HG03457 (cell line): ENCODE data around the gene PLEKHM3.

Source experiments
- ATAC-seq: cut with Tn5 transposase; IDR thresholded peaks from one replicate; pipeline ENCODE4 v1.9.1; 2021; ENCODE audit warnings: moderate number of reproducible peaks; ENCODE audit not compliant: unreplicated experiment

PLEKHM3 gene

GRCh38 chr2:207810200-207810788 is 215.0 kb downstream of the PLEKHM3 start:
- ATAC-seq = no peak

DNA sequence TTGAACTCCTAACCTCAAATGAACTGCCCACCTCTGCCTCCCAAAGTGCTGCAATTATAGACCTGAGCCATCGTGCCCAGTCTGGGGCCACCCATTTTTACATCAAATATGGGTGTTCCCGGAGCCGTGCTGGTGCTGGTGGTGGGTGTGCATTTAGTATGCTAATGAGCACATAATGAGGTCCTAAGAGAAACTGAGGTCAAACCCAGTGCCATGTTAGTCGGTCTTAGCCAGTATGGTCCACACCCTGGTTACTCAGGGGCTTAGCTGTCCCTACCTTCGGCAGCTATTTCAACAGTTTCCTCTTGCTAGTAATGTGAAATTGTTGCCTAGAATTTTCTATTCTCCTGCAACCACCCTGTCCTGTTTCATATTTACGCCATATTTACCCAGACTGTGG is 217.2 kb downstream of the PLEKHM3 start:
- ATAC-seq = no peak

DNA sequence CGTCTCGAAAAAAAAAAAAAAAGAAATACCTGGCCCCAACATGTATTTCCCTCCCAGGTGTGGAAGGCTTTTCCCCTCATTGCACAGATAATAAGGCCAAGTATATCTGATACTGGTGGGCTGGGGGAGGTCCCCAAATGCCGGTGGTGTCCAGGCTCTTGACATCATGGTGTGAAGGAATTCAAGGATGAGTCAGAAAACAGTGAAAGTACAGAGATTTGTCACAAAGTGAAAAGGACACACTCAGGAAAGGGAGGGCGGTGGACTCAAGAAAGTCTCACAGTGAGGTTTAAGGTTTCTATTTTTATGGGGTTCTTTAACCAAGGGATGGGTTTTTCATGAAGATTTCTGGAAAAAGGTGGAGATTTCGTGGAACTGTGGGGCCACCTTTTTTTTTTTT is 217.8 kb downstream of the PLEKHM3 start:
- ATAC-seq = no peak

- no peak for ATAC-seq
Observed at GRCh38 chr2:207805566-207806226, 219.6 kb downstream of the PLEKHM3 start.

DNA sequence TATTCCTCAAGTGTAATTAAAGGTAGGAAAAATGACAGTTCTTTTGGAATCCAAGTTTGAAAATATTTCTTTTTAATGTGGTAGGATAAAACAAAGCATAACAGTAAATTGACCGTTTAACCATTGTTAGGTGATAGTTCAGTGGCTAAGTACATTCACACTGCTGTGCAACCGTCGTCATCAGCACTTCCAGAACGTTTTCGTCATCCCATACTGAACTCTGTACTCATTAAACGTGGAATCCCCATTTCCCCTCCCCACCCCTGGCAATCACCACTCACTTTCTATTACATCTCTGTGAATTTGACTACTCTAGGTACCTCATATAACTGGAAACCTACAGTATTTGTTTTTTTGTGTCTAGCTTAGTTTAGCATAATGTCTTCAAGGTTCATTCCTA is 222.7 kb downstream of the PLEKHM3 start:
- no peak for ATAC-seq

GRCh38 chr2:207801259-207801658 is 224.1 kb downstream of the PLEKHM3 start:
- no peak for ATAC-seq

DNA sequence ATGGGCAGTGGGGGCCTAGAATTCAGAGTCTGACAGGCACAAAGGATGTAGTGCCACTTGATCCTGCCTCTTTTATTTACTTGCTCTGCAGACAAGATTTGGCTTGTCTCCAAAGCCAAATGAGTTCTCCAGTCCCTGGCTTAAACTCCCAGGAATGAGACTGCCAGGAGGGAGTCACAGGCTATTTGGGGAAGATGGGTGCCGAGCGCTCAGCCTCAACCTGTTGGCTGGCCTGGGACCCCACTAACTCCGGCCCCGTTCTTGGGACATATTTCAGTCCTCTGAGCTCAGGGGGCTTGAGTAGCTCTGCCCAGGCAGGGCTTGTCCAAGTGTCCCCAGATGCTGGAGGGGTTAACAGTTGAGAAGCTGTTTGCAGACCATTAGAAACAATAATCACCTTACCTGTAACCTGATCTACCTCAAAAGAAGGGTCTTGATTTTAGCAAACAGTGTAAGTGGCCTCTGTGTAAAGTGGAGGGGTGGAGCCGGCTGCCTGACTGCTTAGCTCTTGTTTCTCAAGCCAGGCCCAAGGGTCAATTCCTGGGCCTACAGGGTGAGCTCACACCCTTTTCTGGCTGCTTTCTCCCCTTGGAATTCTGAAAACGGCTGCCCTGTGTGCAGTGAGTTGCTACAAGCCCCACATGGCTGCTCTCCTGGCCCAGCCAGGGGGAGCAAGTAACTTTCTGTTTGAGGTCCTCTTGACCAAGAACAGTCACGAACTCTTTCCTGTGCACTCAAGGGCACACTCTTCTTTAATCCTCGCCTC is 228.6 kb downstream of the PLEKHM3 start:
- ATAC-seq = no peak

DNA sequence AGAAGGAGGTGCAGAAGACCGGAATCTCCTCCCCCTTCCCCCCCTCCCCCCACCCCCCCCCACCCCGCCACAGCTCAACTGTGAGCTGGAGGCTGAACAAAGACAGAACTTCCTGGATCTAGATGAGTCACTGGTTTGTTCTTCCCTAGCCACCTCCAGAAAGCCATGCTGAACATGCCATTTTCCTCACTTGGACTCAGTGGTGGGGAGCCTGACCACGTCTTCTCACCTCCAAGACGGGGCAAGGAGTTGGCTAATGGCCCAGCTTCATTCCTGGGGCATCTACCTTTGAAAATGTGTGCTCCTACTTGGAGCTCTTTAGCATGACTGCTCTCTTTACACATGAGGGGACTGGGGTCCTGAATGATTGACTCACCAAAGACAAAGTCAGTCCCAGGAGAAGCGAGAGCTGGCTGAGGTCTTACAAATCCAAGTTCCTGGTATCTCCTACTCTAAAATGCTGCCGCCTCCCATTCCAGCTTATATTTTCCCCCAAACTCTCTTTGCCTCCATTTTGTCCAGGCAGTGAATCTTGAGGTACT is 233.0 kb downstream of the PLEKHM3 start:
- no peak for ATAC-seq

DNA sequence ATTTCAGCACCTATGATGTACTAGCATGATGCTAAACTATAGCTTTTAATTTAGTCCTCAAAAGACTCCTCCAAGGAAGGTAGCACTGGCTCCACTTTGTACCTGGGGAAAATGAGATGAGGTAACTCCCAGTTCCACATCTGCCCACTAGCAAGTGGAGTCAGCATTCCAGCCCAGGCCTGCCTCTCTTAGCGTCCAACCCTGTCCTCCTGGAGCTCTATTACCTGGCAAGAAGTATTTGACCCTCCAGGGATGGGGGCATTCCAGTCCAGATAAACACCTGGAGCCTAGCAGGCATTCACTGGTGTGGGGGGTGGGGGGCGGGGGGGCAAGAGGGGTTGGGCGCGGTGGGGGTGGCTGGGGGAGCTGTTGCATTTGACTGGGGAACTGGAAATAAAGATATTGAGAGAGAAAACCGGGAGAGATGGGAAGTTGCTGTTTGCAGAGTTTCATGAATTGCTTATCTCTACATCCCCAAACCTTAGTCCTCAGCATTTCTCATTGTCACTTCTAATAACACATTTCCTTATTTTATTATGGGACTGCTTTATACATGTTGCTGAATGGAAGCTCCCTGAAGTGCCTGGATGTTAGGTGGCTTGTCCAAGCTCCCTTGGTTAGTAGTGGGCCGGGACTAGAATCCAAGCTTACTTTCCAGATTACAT is 233.6 kb downstream of the PLEKHM3 start:
- ATAC-seq = no peak

DNA sequence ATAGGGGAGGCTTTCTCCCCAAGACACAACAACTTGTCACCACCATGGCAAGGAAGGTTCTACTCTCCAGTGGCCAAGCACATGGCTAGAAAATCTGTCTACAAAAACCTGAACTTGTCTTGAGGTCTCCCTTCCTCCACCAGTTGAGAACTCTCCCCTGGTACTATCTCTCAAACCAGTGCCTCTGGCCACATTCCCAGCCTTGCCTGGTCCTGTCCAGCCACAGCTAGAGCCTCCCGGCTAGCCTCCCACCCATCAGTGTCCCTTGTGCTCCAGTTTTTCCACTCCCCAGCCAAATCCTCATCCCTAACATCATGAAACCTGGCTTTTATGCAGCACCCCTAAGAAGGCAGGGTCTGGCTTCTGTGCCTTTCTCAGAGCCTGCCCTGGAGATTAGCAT is 234.4 kb downstream of the PLEKHM3 start:
- ATAC-seq = no peak

GRCh38 chr2:207787800-207788199 is 237.5 kb downstream of the PLEKHM3 start:
- ATAC-seq = no peak

- ATAC-seq = no peak
Observed at GRCh38 chr2:207787017-207787416, 238.3 kb downstream of the PLEKHM3 start.

DNA sequence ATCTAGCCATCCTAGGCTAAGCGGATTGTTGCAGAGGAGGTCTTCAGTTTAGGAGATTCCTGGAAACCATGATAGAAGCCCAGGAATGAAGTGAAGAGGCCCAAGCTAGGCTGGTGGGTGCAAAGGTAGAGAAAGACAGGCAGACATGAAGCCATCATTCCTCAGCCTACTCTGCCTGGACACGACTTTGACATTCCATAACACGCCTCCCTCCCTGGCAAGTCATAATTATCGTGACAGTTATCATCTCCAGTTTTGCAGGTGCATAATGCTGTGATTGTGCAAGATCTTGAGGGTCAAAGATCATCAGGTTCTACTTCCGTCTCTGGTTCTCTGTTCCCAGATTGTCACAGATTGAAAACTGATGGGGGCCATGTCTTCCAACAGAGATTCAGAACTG is 240.4 kb downstream of the PLEKHM3 start:
- ATAC-seq = no peak

- ATAC-seq = no peak
Observed at GRCh38 chr2:207783514-207783913, 241.8 kb downstream of the PLEKHM3 start.

DNA sequence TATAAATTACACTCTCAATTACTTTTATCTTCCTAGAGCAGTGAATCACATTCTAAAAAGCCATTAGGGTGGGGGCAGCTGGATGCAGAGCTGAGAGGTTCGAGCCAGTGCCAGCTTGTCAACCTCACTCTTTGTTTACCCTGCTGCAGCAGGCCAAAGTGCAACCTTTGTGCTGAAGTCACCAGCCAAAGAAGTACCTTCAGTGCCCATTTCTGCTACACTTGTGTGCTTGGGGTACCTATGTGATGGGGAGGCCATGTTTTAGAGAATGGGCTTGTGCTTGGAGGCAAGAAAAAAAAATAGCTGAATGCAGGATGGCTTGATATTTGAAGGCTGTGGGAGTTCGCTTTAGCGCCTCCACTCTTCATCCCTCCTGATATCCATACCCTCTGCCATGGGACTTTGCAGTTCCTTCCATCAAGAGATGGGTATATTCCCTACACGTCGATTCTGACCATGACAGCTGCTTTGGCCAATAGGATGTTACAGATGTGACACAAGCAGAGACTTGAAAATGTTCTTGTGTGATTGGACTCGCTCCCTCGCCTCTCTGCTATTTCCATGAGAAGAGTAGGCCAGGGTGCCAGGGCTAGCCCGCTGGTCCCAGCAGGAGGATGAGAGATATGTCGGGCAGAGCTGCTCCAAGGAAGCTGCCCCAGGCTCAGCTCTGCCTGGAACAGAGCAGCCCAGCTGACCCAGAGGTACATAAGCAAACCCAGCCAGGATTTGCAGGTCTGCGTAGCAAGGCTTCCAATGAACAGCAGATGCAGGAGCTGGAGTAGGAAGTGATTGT is 242.9 kb downstream of the PLEKHM3 start:
- no peak for ATAC-seq

- ATAC-seq = no peak
Observed at GRCh38 chr2:207779523-207779922, 245.8 kb downstream of the PLEKHM3 start.

- no peak for ATAC-seq
Observed at GRCh38 chr2:207778298-207778882, 246.9 kb downstream of the PLEKHM3 start.

- ATAC-seq = no peak
Observed at GRCh38 chr2:207777124-207777523, 248.2 kb downstream of the PLEKHM3 start.

GRCh38 chr2:207775473-207775872 is 249.9 kb downstream of the PLEKHM3 start:
- ATAC-seq = no peak

GRCh38 chr2:207772844-207773205 is 252.5 kb downstream of the PLEKHM3 start:
- ATAC-seq = no peak
